ENCODE data around the gene PARVB. TPM values are rescaled to one million over a fixed set of nuclear protein-coding genes. Genes with fewer than 3 reads are reported as not detected.

The PARVB gene
- total and polyA plus RNA-seq, 2 donors (not counting 3 experiments of a cell fraction or from before 2014, with no cell fraction given), result 155 to 162 TPM

- ChIA-PET POLR2A (no interaction called here), CTCF (interaction anchor here (1.0 to 1.4 kb wide), 3 partner anchors 48 to 141 kb away, joined by 3 to 5 read pairs (median 4); no protein-coding TSS in a partner anchor)
- Histone ChIP-seq H3K9me3 (replicated peaks; ENCODE audit: control insufficient read depth, insufficient read depth, low read length) (peaks cover 3% of the 10 kb centered on the region), H2AFZ (ENCODE audit: low read depth, low read length) (no peak overlapping the region), H3K9ac (replicated peaks; ENCODE audit: extremely low read depth, insufficient read depth, low read length) (peak overlapping the region; percentile 33), H3K9me1 (replicated peaks; ENCODE audit: control insufficient read depth, extremely low read depth, insufficient read depth, low read length) (no peaks in the 10 kb centered on the region), H3K27ac (ENCODE audit: insufficient read depth, low read depth, low read length) (peak overlapping the region; percentile 86), H3K36me3 (ENCODE audit: control insufficient read depth in 2 of 2, extremely low read depth in 1 of 2, insufficient read depth in 2 of 2, low read length in 2 of 2) (peaks cover 12 to 35% of the 10 kb centered on the region in 2 experiments), H3K27me3 (ENCODE audit: control insufficient read depth in 2 of 2, insufficient read depth in 2 of 2, low read length in 2 of 2) (no peaks in the 10 kb centered on the region), H3K79me2 (ENCODE audit: control insufficient read depth, insufficient read depth, low read length) (peaks cover 5% of the 10 kb centered on the region), H3K4me3 (replicated peaks in 1 of 3; ENCODE audit: insufficient read depth in 1 of 3, low read depth in 1 of 3, low read length in 3 of 3) (no peak overlapping the region), H3K4me1 (ENCODE audit: control insufficient read depth, extremely low read depth, insufficient read depth, low read length) (peaks cover 35% of the 10 kb centered on the region), H4K20me1 (replicated peaks; ENCODE audit: control insufficient read depth, extremely low read depth, insufficient read depth, low read length) (no peaks in the 10 kb centered on the region), H3K4me2 (ENCODE audit: insufficient read depth, low read length) (peak overlapping the region; percentile 42)
- intact Hi-C loops (cut with micrococcal nuclease), result no loop called here
- peak; percentile 88 for FAIRE-seq
- dilution Hi-C loops (cut with MboI; ENCODE audit: extremely low pct_ligation_motif_present, low sequenced_read_pairs), result no loop called here
- BruUV-seq (replicated peaks), result no TSS peak
- no peak for TF ChIP-seq FOS (IDR thresholded peaks at IDR 0.05; ENCODE audit: borderline replicate concordance, insufficient read depth, low read length)
- peak; percentile 14 for TF ChIP-seq POLR2AphosphoS5 (IDR thresholded peaks at IDR 0.05; ENCODE audit: insufficient read depth, low read depth, low read length)
- DNase-seq (ENCODE audit: low read depth, low spot score), result peak; percentile 21
Observed at GRCh38 chr22:44133901-44134571, 109.9 kb downstream of the PARVB start.

GRCh38 chr22:44136112-44136511 is 112.0 kb downstream of the PARVB start:
- peaks cover 3% of the 10 kb centered on the region for H3K9me3 ChIP-seq (replicated peaks; ENCODE audit: control insufficient read depth, insufficient read depth, low read length)
- no peak overlapping the region for H3K4me3 ChIP-seq (replicated peaks in 1 of 3; ENCODE audit: insufficient read depth in 1 of 3, low read depth in 1 of 3, low read length in 3 of 3)
- no peak overlapping the region for H3K9ac ChIP-seq (replicated peaks; ENCODE audit: extremely low read depth, insufficient read depth, low read length)
- no TSS peak for BruUV-seq (replicated peaks)
- ChIA-PET CTCF (interaction anchor here (0.6 kb wide), 1 partner anchor 25 kb away, joined by 3 read pairs; no protein-coding TSS in a partner anchor), POLR2A (no interaction called here)
- no peak for TF ChIP-seq POLR2A (IDR thresholded peaks at IDR 0.05; ENCODE audit: low read depth, low read length)
- no peak for TF ChIP-seq FOS (IDR thresholded peaks at IDR 0.05; ENCODE audit: borderline replicate concordance, insufficient read depth, low read length)
- TF ChIP-seq GATA2 (IDR thresholded peaks at IDR 0.05; ENCODE audit: insufficient read depth, insufficient read length, low read depth, low read length), result no peak
- no peak for TF ChIP-seq MYC (IDR thresholded peaks at IDR 0.05; ENCODE audit: low read depth, low read length)
- TF ChIP-seq MAX (IDR thresholded peaks at IDR 0.05; ENCODE audit: insufficient read depth, insufficient read length), result no peak
- dilution Hi-C loops (cut with MboI; ENCODE audit: extremely low pct_ligation_motif_present, low sequenced_read_pairs) (no loop called here), intact Hi-C loops (cut with micrococcal nuclease) (no loop called here)
- H3K9me1 ChIP-seq (replicated peaks; ENCODE audit: control insufficient read depth, extremely low read depth, insufficient read depth, low read length), result no peaks in the 10 kb centered on the region
- H3K36me3 ChIP-seq (ENCODE audit: control insufficient read depth in 2 of 2, extremely low read depth in 1 of 2, insufficient read depth in 2 of 2, low read length in 2 of 2), result peaks cover 14 to 35% of the 10 kb centered on the region in 2 experiments
- H3K4me2 ChIP-seq (ENCODE audit: insufficient read depth, low read length), result no peak overlapping the region
- H2AFZ ChIP-seq (ENCODE audit: low read depth, low read length), result no peak overlapping the region
- H4K20me1 ChIP-seq (replicated peaks; ENCODE audit: control insufficient read depth, extremely low read depth, insufficient read depth, low read length), result no peaks in the 10 kb centered on the region
- H3K27me3 ChIP-seq (ENCODE audit: control insufficient read depth in 2 of 2, insufficient read depth in 2 of 2, low read length in 2 of 2), result no peaks in the 10 kb centered on the region
- no peaks in the 10 kb centered on the region for H3K79me2 ChIP-seq (ENCODE audit: control insufficient read depth, insufficient read depth, low read length)
- no peak overlapping the region for H3K27ac ChIP-seq (ENCODE audit: insufficient read depth, low read depth, low read length)
- no peak for FAIRE-seq
- DNase-seq (ENCODE audit: low read depth, low spot score), result no peak
- H3K4me1 ChIP-seq (ENCODE audit: control insufficient read depth, extremely low read depth, insufficient read depth, low read length), result peaks cover 23% of the 10 kb centered on the region

All from endothelial cell of umbilical vein (primary cell).